GM12873 (cell line): ENCODE data around the gene OGFR.

Experiments
- TF ChIP-seq, protein P1 (sequence below): IDR thresholded peaks from 2 replicates; pipeline ENCODE4 v1.5.1; 2012; ENCODE audit warnings: low read depth, mild to moderate bottlenecking, moderate library complexity, low read length, control low read depth; ENCODE audit not compliant: insufficient read depth; ENCODE audit errors: missing control alignments

Gene OGFR

DNA sequence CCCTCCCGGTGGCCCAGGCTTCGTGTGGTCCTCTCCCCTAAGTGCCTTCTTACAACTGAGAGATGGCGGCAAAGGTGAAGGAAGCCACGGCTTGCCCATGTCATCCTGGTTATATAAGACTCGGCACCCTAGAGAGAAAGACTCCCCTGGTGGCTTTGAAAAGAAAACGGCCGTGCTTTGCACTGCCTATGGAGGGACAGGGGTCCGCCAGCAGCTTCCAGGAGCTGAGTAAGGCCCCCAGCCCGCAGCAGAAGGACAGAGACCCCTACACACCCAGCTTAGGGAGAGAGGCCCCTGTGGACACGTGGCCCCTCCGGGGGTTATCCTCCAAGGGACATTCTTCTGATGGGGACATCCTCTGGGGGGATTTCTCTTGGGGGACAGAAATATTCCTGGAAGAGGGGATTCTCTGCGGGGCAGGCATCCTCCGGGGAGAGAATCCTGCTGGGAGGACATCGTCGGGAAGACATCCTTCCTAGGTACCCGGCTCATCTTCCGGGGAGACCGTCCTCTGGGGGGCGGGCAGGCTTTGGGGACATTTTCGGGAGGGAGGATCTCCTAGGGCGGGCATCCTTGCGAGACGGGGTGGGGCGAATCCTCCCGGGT, 511 bp upstream of the OGFR start:
- TF ChIP-seq, protein P1, sequence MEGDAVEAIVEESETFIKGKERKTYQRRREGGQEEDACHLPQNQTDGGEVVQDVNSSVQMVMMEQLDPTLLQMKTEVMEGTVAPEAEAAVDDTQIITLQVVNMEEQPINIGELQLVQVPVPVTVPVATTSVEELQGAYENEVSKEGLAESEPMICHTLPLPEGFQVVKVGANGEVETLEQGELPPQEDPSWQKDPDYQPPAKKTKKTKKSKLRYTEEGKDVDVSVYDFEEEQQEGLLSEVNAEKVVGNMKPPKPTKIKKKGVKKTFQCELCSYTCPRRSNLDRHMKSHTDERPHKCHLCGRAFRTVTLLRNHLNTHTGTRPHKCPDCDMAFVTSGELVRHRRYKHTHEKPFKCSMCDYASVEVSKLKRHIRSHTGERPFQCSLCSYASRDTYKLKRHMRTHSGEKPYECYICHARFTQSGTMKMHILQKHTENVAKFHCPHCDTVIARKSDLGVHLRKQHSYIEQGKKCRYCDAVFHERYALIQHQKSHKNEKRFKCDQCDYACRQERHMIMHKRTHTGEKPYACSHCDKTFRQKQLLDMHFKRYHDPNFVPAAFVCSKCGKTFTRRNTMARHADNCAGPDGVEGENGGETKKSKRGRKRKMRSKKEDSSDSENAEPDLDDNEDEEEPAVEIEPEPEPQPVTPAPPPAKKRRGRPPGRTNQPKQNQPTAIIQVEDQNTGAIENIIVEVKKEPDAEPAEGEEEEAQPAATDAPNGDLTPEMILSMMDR = peak; percentile 21

DNA sequence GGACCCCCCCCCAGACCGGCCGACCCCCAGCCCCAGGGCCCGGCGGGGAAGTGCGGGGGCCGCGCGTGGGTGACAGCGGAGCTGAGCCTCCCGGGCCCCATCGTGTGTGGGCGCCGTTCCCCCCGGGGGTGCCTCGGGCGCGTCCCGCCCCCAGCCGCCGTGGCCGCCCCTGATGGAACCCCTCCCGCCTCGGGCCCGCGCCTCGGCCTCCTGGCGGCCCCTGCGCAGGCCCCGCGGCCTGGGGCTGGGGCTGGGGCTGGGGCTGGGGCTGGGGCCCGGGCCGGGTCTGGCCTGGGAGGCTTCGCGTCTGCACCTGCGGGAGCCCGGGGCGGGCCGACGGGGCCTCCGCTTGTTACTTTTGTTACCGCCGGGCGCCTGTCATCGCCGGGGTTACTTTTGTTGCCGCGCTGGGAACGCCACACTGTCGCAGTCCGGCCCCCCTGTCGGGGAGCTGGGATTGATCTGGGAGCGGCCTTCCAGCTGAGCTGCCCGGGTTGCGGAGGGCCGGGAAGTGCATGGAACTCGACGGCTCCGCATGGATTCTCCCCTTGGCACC, 598 bp downstream of the OGFR start:
- TF ChIP-seq, protein P1 = no peak

DNA sequence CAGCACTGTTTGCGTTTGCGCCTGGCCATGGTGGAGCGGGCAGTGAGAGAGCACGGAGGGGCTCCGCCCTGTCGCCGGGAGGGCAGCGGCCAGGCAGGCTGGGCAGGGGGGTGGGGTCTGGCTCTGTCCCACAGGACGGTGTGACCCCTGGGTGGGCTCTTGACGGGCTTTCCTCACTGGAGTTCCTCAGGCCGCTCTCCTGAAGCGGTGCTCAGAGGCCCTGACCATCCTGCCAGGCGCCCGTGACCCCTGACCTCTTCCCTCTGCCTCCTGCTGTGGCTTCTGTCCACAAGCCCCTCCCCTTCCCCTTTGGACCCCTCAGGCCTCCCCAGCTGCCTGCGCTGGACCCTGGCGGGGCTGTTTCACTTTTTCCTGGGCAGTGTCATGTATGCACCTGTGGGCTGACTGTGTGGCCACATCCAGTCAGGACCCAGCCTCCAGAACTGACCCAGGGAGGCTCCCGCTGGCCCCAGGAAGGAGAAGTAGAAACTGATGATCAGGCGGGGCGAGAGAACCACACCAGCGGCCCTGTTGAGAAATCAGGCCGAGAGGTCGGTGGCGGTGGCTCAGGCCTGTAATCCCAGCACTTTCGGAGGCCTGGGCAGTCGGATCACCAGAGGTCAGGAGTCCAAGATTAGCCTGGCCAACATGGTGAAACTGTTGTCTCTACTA, 1.2 kb downstream of the OGFR start:
- TF ChIP-seq, protein P1 = no peak

DNA sequence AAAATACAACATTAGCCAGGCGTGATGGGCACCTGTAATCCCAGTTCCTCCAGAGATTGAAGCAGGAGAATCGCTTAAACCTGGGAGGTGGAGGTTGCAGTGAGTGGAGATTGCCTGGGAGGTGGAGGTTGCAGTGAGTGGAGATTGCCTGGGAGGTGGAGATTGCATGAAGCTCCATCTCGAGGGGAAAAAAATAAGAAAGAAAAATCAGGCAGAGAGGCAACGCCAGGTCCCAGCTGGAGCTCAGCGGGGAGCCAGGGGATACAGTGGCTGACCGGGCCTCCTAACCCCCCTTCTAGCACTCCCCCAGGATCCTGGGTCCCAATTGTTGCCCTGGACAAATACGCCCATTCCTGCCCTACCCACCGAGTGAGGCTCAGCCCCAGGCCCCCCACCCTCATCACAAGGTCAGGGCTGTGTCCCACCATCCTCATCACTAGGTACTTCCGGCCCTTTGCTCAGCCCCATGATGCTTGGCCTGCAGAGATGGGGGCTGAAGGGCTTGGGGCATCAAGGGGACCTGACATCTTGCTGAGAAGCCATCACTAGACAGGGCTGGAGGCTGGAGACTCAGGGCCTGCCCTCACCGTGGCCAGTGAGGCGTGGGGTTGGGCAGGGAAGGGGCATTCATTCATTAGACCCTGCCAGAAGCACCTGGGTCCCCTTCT, 1.9 kb downstream of the OGFR start:
- TF ChIP-seq, protein P1 = no peak

DNA sequence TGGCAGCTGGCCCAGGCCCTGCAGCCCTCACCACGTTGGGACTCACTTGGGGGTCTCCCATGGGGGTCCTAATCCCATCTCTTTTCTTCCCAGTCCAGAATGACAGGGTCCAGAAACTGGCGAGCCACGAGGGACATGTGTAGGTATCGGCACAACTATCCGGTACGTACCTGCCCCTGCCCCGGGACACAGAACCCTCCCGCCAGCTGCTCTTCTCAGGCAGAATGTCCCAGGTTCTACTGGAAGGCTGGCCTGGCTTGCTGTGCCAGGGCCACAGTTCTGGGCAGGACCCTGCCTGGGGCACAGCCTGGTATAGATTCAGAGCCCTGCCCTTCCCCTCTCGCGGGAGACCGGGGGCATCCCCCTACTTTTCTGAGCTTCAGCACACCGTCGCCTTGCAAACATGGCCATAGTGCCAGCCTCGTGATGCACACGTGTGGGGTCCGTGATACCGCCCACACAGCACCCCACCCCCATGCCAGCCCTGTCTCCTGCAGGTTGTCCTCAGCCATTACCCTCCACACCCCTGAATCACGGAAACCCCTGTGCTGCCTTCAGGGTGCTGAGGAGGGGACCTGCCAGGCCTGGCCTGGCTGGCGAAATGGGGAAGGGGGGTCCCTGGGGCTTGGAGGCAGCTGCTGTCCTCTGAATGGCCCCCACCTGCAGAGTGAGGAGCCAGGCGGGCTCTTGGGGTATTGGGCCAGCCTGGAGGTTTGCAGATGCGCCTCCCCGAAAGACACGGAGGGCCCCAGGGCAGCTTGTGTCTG, 3.0 kb downstream of the OGFR start:
- TF ChIP-seq, protein P1 = no peak

DNA sequence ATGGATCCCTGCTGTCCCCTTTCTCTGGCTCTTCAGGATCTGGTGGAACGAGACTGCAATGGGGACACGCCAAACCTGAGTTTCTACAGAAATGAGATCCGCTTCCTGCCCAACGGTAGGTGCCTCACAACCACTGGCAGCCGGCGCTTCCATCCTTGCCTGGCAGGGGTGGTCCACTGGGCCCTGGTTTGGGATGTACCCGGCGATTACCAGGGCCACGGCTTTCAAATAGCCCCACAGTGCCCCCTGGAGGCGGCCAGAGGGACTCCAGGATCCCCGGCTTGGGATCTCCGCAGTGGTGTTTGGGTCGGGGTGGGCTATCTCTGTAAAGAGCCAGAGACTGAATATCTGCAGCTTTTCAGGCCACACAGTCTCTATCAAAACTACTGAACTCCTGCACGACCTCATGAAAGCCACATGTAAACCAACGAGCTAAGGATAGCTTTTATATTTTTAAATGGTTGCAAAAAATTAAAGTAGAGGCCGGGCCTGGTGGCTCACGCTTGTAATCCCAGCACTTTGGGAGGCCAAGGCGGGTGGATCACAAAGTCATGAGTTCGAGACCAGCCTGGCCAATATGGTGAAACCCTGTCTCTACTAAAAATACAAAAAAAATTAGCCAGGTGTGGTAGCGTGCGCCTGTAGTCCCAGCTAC, 3.7 kb downstream of the OGFR start:
- TF ChIP-seq, protein P1 = peak; percentile 88
